Stimulated activated CD8-positive, alpha-beta memory T cell treated with anti-CD3 and anti-CD28 coated beads, Interleukin-7, amount 100 ng/mL, for 1 hour (primary cell): Measurements from ENCODE around the gene TAS2R20.

Experiments used
- DNase-seq, 2 donors: peaks; one replicate each; pipeline ENCODE4 v3.0.0-alpha.2; 2020; ENCODE audit warnings: low read depth in 2 of 2

Gene TAS2R20

GRCh38 chr12:10959804-10960203 lies 38.3 kb downstream of the TAS2R20 start:
- DNase-seq = no peak

DNA sequence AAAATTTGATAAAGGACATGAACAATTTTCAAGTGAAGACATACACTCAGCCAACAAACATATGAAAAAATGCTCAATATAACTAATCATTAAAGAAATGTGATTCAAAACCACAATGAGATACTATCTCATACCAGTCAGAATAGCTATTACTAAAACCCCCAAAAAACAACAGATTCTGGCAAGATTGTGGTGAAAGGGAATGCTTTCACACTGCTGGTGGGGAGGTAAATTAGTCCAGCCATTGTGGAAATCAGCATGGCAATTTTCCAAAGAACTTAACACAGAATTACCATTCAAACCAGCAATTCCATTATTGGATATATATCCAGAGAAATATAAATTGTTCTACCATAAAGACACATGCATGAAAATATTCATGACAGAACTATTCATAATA lies 40.4 kb downstream of the TAS2R20 start:
- DNase-seq = no peak

- no peak for DNase-seq
These were observed 42.0 kb downstream of the TAS2R20 start for GRCh38 chr12:10956085-10956484.

DNA sequence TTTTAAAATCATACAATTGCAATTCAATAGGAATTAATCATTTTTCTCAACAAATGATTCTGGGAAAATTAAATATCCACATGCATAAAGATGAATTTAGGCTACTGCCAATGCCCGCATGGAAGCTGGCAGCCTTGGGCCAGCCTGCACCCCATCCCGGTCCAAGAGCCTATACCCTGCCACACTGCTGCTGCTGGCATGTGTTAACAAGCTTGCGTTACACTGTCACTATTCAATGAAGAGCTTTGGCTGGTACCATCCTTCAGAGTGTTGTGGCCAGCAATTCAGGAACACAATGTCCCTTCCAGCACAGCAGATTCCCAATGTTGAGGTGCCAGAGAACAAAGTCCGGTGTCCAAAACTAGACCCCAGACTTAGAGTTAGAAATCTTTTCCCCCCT lies 45.5 kb downstream of the TAS2R20 start:
- DNase-seq = no peak
